Measurements from ENCODE around the gene CPNE2.
"Not testable (repeated sequence)": the region's sequence is repeated elsewhere in the genome, so short reads cannot be mapped to it uniquely, and the experiment has no call there.

Gene CPNE2

DNA sequence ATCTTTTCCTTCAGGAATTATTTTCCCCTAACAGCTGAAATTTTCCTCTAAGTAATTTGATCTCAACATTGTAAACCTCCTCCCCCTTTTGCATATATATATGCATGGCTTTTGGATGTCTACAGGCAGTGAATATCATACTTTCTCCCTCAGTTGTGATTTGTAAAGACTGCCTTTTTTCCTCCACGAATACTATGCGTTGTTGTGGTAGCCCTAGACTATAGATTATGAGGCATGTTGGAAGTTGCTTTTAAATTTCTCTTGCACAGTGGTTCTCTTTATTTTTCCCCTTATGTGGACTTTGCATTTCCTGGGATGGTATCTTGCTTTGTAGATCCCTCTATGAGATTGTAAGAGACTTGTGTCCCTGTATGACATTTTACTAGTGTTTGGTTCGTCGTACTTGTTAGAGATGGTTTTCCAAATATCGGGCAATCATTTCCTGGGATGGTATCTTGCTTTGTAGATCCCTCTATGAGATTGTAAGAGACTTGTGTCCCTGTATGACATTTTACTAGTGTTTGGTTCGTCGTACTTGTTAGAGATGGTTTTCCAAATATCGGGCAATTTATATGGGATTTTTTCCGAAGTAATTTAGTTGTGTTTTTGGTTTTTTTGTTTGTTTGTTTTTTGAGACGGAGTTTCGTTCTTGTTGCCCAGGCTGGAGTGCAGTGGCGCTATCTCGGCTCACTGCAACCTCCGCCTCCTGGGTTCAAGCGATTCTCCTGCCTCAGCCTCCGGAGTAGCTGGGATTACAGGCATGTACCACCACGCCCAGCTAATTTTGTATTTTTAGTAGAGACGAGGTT lies 95.7 kb downstream of the CPNE2 start:
- not testable (repeated sequence) for H3K27me3 Mint-ChIP-seq; ATAC-seq (replicated peaks); DNase-seq; H3K9me3 Mint-ChIP-seq
- peak overlapping the region; percentile 96 to 99 for H3K4me3 Mint-ChIP-seq
- peaks cover 30 to 56% of the 10 kb centered on the region in 2 donors for H3K4me1 Mint-ChIP-seq (ENCODE audit: low read depth in 2 of 2)
- peak overlapping the region; percentile 99 for H3K27ac Mint-ChIP-seq
- H3K36me3 Mint-ChIP-seq (ENCODE audit: insufficient read depth), result peaks cover 16% of the 10 kb centered on the region

DNA sequence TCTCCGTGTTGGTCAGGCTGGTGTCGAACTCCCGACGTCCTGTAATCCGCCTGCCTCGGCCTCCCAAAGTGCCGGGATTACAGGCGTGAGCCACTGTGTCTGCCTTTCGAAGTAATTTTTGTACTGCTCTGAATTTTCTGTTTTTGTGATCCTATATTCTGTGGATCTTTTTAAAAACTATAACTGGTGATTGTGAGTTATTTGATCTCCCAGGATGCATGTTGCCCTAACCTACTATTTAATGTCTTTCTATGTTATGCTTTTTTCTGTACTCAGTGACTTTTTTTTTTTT lies 96.3 kb downstream of the CPNE2 start:
- DNase-seq, result no peak
- Mint-ChIP-seq H3K27ac (peak overlapping the region in 1 of 2 donors; percentile 58), H3K4me3 (peak overlapping the region; percentile 38 to 44), H3K9me3 (no peaks in the 10 kb centered on the region), H3K36me3 (ENCODE audit: insufficient read depth) (peaks cover 16% of the 10 kb centered on the region), H3K27me3 (no peaks in the 10 kb centered on the region), H3K4me1 (ENCODE audit: low read depth in 2 of 2) (peaks cover 29 to 57% of the 10 kb centered on the region in 2 donors)
- no peak for ATAC-seq (replicated peaks)

DNA sequence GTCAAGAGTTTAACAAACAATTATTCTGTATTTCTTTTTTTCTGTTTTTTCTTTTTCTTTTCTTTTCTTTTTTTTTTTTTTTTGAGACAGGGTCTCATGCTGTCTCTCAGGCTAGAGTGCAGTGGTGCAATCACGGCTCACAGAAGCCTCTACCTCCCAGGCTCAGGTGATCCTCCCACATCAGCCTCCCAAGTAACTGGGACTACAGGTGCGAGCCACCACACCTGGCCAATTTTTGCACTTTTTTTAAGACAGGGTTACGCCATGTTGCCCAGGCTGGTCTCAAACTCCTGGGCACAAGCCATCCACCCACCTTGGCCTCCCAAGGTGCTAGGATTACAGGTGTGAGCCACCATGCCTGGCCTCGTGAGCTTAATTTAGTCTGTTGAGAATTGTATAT lies 97.1 kb downstream of the CPNE2 start:
- not testable (repeated sequence) for H3K27ac Mint-ChIP-seq; H3K9me3 Mint-ChIP-seq; ATAC-seq (replicated peaks); H3K27me3 Mint-ChIP-seq; H3K4me3 Mint-ChIP-seq; DNase-seq
- peaks cover 16% of the 10 kb centered on the region for H3K36me3 Mint-ChIP-seq (ENCODE audit: insufficient read depth)
- peaks cover 26 to 49% of the 10 kb centered on the region in 2 donors for H3K4me1 Mint-ChIP-seq (ENCODE audit: low read depth in 2 of 2)

DNA sequence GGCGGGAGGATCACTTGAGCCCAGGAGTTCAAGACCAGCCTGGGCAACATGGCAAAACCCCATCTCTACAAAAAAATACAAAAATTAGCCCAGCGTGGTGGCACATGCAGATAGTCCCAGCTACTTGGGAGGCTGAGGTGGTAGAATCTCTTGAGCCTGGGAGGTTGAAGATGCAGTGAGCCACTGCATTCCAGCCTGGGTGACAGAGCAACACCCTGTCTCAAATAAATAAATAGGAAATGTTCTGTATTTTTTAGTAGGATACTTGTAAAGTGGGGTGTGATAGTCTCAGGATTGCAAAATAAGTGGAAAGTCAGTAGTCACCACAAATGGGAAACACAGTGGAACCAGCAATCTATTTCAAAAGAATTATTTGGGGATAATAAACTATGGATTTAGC lies 97.8 kb downstream of the CPNE2 start:
- ATAC-seq (replicated peaks) (no peak), DNase-seq (no peak)
- H3K36me3 Mint-ChIP-seq (ENCODE audit: insufficient read depth), result peaks cover 12% of the 10 kb centered on the region
- H3K27me3 Mint-ChIP-seq, result no peaks in the 10 kb centered on the region
- H3K4me3 Mint-ChIP-seq, result no peak overlapping the region
- peaks cover 22 to 43% of the 10 kb centered on the region in 2 donors for H3K4me1 Mint-ChIP-seq (ENCODE audit: low read depth in 2 of 2)
- H3K9me3 Mint-ChIP-seq, result no peaks in the 10 kb centered on the region
- H3K27ac Mint-ChIP-seq, result no peak overlapping the region

DNA sequence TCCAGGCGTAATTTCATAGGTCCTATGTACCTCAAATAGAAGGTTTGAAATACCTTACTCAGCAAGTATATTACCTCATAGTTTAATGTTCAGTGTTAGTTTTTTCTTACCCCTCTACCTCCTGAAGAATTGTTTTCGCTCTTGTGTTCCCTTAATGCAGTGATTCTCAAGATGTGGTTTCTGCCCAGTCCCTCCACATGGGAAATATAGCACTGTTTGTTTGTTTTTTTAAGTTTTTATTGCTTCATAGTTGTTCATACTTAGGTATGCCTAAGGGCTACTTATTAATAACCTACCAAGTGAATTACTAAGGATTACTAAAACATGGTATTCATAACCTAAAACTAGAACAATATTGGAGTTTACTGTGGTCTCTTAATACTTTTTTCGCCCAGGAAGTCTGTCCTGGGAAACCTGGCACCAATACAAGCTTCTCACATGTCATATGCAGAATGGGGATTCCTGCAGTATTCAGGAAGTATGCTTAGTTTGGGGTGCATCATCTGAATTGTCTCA lies 98.7 kb downstream of the CPNE2 start:
- no peak for DNase-seq
- Mint-ChIP-seq H3K27ac (no peak overlapping the region), H3K36me3 (ENCODE audit: insufficient read depth) (peaks cover 2% of the 10 kb centered on the region), H3K4me3 (no peak overlapping the region), H3K9me3 (no peaks in the 10 kb centered on the region), H3K4me1 (ENCODE audit: low read depth in 2 of 2) (peaks cover 18 to 38% of the 10 kb centered on the region in 2 donors), H3K27me3 (no peaks in the 10 kb centered on the region)
- no peak for ATAC-seq (replicated peaks)

DNA sequence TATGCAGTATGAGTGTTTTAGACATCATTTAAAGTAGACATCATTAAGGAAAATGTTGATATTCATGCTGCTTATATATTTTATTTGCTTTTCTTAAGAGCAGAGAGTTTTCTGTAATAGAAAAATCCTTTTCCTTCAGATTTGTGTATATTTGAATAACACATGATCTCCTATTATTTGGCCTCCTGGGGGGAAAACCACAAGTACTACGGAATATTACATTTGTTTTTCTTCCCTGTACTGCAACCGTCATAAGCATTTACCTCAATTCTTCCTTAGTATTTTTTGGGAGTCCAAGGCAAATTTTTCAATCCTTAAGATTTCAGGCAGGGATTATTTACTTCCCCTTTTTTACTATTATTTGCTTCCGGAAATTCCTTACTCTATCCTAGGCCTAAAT lies 99.8 kb downstream of the CPNE2 start:
- no peak for DNase-seq
- H3K9me3 Mint-ChIP-seq, result no peaks in the 10 kb centered on the region
- peaks cover 13 to 37% of the 10 kb centered on the region in 2 donors for H3K4me1 Mint-ChIP-seq (ENCODE audit: low read depth in 2 of 2)
- H3K4me3 Mint-ChIP-seq, result no peak overlapping the region
- ATAC-seq (replicated peaks), result no peak
- no peak overlapping the region for H3K27ac Mint-ChIP-seq
- no peaks in the 10 kb centered on the region for H3K27me3 Mint-ChIP-seq
- no peaks in the 10 kb centered on the region for H3K36me3 Mint-ChIP-seq (ENCODE audit: insufficient read depth)

DNA sequence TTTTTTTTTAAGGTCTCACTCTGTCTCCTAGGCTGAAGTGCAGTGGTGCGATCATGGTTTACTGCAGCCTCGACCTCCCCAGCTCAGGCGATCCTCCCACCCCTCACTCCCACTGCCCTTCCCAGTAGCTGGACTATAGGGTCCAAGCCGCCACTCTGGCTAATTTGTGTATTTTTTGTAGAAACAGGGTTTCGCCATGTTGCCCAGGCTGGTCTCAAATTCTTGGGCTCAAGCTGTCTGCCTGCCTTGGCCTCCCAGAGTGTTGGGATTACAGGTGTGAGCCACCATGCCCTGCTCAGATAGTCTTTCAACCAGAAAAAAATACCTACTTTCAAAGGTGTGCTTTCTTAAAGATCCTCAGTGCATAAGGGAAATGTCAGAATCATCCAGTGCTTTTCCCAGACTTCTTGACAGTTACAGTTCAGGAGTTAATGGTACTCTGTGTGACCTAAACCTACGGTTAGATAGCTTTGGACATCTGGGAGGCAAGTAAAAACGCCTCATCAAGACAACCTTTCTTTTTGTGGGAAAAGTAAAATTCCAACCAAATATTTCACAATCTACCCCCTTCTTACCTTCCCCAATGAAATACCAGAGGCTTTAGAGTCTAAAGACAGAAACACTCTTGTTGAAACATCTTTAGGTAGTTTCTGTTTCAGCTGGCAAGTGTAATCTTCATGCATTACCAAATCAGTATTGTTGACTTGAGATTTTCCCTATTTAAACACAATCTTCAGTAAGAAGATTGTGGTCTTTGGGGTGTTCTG lies 100.5 kb downstream of the CPNE2 start:
- Mint-ChIP-seq H3K27ac (peak overlapping the region in 1 of 2 donors; percentile 62), H3K4me1 (ENCODE audit: low read depth in 2 of 2) (peaks cover 8 to 31% of the 10 kb centered on the region in 2 donors), H3K36me3 (ENCODE audit: insufficient read depth) (no peaks in the 10 kb centered on the region), H3K27me3 (no peaks in the 10 kb centered on the region), H3K4me3 (no peak overlapping the region), H3K9me3 (no peaks in the 10 kb centered on the region)
- ATAC-seq (replicated peaks) (no peak), DNase-seq (no peak)

DNA sequence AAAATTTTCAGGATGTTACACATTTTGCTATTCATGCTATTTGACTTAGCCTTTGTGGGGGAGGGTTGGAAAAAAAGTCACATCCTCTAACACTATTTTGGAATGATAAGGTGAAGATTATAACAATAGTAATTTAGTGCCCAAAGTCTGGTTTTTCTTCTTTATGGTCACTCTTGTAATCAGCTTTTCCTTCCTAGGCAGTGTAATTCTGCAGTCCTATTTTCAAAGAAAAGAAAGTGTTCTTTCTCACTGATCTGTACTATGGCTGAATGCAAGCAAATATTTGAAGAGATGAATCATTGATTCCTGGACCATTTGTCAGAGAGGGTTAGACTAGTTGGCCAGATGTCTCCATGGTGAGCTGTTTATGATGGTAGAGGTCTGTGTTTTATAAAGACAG lies 102.1 kb downstream of the CPNE2 start:
- no peak for ATAC-seq (replicated peaks)
- peaks cover 12 to 35% of the 10 kb centered on the region in 2 donors for H3K4me1 Mint-ChIP-seq (ENCODE audit: low read depth in 2 of 2)
- no peak for DNase-seq

DNA sequence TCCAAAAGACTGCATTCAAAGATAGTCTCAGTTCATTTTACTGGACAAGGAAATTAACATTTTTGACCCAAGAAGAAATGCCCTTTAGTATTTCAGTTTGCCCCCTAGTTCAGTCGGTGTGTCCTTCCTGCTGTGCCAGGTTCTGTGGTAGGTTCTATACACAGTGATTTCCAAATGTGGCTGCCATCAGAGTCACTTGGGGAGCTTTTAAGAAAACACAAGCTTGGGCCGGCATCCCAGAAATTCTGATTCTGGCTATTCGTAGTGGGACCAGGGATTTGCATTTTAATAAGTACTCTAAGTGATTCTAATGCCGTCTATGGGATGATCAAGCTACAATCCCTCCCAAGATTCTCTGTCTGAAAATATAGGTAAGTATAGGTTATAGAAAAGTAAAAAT lies 103.9 kb downstream of the CPNE2 start:
- no peak overlapping the region for H3K4me3 Mint-ChIP-seq
- H3K4me1 Mint-ChIP-seq (ENCODE audit: low read depth in 2 of 2), result peaks cover 9 to 26% of the 10 kb centered on the region in 2 donors
- H3K9me3 Mint-ChIP-seq, result no peaks in the 10 kb centered on the region
- no peaks in the 10 kb centered on the region for H3K27me3 Mint-ChIP-seq
- peak overlapping the region in 1 of 2 donors; percentile 66 for H3K27ac Mint-ChIP-seq
- H3K36me3 Mint-ChIP-seq (ENCODE audit: insufficient read depth), result no peaks in the 10 kb centered on the region
- no peak for ATAC-seq (replicated peaks)
- no peak for DNase-seq

More for the DNA sequence above, 102.1 kb downstream of the CPNE2 start:
- Mint-ChIP-seq H3K27ac (peak overlapping the region in 1 of 2 donors; percentile 40), H3K27me3 (no peaks in the 10 kb centered on the region), H3K4me3 (no peak overlapping the region), H3K9me3 (no peaks in the 10 kb centered on the region), H3K36me3 (ENCODE audit: insufficient read depth) (no peaks in the 10 kb centered on the region)

DNA sequence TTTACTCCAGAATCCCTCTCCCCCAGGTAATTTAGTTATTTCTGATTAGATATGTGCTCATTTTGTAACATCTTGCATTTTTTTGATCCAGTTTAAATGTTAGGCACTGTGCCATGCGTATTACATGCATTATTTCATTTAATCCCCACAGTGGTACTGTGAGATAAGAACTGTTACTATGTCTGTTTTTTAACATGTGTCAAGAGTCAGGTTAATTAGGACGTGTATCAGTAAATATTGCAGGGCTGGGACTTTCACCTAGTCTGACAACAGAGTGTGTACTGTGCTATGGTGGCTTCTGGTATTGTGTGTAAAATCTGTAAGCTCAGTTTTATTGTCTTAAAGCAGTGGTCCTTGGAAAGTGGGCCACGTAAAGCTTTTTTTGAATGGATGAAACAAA lies 104.4 kb downstream of the CPNE2 start:
- Mint-ChIP-seq H3K4me1 (ENCODE audit: low read depth in 2 of 2) (peaks cover 8 to 26% of the 10 kb centered on the region in 2 donors), H3K9me3 (no peaks in the 10 kb centered on the region), H3K27me3 (no peaks in the 10 kb centered on the region), H3K27ac (peak overlapping the region in 1 of 2 donors; percentile 66), H3K4me3 (no peak overlapping the region), H3K36me3 (ENCODE audit: insufficient read depth) (peaks cover 2% of the 10 kb centered on the region)
- DNase-seq (no peak), ATAC-seq (replicated peaks) (no peak)

Data from effector memory CD8-positive, alpha-beta T cell (primary cell).